ENCODE data around the gene DMXL1. TPM values are rescaled to one million over a fixed set of nuclear protein-coding genes. Genes with fewer than 3 reads are reported as not detected.
"Not testable (repeated sequence)": the region's sequence is repeated elsewhere in the genome, so short reads cannot be mapped to it uniquely, and the experiment has no call there.

Gene DMXL1
- total RNA-seq, 1 experiment from 2014 or later, result 43.3 TPM

GRCh38 chr5:119117237-119117636, 46.4 kb downstream of the DMXL1 start:
- intact Hi-C loops (cut with micrococcal nuclease; ENCODE audit: unreplicated experiment), result no loop called here
- BruUV-seq (replicated peaks), result no TSS peak
- CTCF ChIA-PET, result no interaction called here
- Mint-ChIP-seq H3K36me3 (ENCODE audit: insufficient read depth, unreplicated experiment) (no peaks in the 10 kb centered on the region), H3K4me1 (ENCODE audit: low read depth, unreplicated experiment) (no peaks in the 10 kb centered on the region), H3K4me3 (ENCODE audit: low read depth, unreplicated experiment) (no peak overlapping the region), H3K27me3 (ENCODE audit: unreplicated experiment) (no peaks in the 10 kb centered on the region), H3K27ac (ENCODE audit: unreplicated experiment) (no peak overlapping the region), H3K9me3 (ENCODE audit: low read depth, unreplicated experiment) (no peaks in the 10 kb centered on the region)
- TF ChIP-seq CTCF (IDR thresholded peaks at IDR 0.05; ENCODE audit: unreplicated experiment), result no peak
- DNase-seq, result no peak

DNA sequence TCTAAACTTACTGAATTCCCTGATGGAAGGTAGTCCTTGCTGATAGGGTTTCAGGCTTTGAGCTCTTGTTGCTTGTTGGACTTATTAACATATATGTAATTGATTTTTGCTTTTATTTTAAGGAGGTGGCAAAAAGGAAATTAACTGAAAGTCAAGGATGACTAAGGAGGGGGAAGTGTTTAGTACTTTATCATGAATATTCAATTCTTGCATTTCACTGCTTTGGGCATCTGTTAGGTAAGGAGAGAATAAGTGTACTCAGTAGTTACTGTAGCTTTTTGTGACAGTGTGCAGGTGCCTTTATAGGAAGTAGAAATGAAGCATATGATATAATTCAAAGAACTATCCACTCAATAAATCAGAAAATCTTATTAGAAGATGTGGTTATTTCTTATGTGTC, 47.1 kb downstream of the DMXL1 start:
- no peak for TF ChIP-seq CTCF (IDR thresholded peaks at IDR 0.05; ENCODE audit: unreplicated experiment)
- intact Hi-C loops (cut with micrococcal nuclease; ENCODE audit: unreplicated experiment), result no loop called here
- no peak overlapping the region for H3K27ac Mint-ChIP-seq (ENCODE audit: unreplicated experiment)
- H3K4me1 Mint-ChIP-seq (ENCODE audit: low read depth, unreplicated experiment), result no peaks in the 10 kb centered on the region
- H3K9me3 Mint-ChIP-seq (ENCODE audit: low read depth, unreplicated experiment), result no peaks in the 10 kb centered on the region
- H3K4me3 Mint-ChIP-seq (ENCODE audit: low read depth, unreplicated experiment), result no peak overlapping the region
- H3K36me3 Mint-ChIP-seq (ENCODE audit: insufficient read depth, unreplicated experiment), result no peaks in the 10 kb centered on the region
- DNase-seq, result no peak
- CTCF ChIA-PET, result no interaction called here
- H3K27me3 Mint-ChIP-seq (ENCODE audit: unreplicated experiment), result no peaks in the 10 kb centered on the region
- no TSS peak for BruUV-seq (replicated peaks)

- CTCF ChIA-PET, result no interaction called here
- H3K9me3 Mint-ChIP-seq (ENCODE audit: low read depth, unreplicated experiment), result no peaks in the 10 kb centered on the region
- H3K27ac Mint-ChIP-seq (ENCODE audit: unreplicated experiment), result no peak overlapping the region
- no peak overlapping the region for H3K4me3 Mint-ChIP-seq (ENCODE audit: low read depth, unreplicated experiment)
- H3K27me3 Mint-ChIP-seq (ENCODE audit: unreplicated experiment), result no peaks in the 10 kb centered on the region
- intact Hi-C loops (cut with micrococcal nuclease; ENCODE audit: unreplicated experiment), result no loop called here
- no peaks in the 10 kb centered on the region for H3K4me1 Mint-ChIP-seq (ENCODE audit: low read depth, unreplicated experiment)
- H3K36me3 Mint-ChIP-seq (ENCODE audit: insufficient read depth, unreplicated experiment), result no peaks in the 10 kb centered on the region
- no peak for TF ChIP-seq CTCF (IDR thresholded peaks at IDR 0.05; ENCODE audit: unreplicated experiment)
- BruUV-seq (replicated peaks), result no TSS peak
- no peak for DNase-seq
Observed at GRCh38 chr5:119120893-119121292, 50.0 kb downstream of the DMXL1 start.

- H3K9me3 Mint-ChIP-seq (ENCODE audit: low read depth, unreplicated experiment); BruUV-seq (replicated peaks); H3K27me3 Mint-ChIP-seq (ENCODE audit: unreplicated experiment); H3K27ac Mint-ChIP-seq (ENCODE audit: unreplicated experiment); H3K36me3 Mint-ChIP-seq (ENCODE audit: insufficient read depth, unreplicated experiment); DNase-seq; intact Hi-C loops (cut with micrococcal nuclease; ENCODE audit: unreplicated experiment); H3K4me1 Mint-ChIP-seq (ENCODE audit: low read depth, unreplicated experiment); CTCF ChIA-PET; H3K4me3 Mint-ChIP-seq (ENCODE audit: low read depth, unreplicated experiment): not testable (repeated sequence)
Observed at GRCh38 chr5:119122474-119122873, 51.6 kb downstream of the DMXL1 start.

- CTCF ChIA-PET, result no interaction called here
- intact Hi-C loops (cut with micrococcal nuclease; ENCODE audit: unreplicated experiment), result no loop called here
- Mint-ChIP-seq H3K4me1 (ENCODE audit: low read depth, unreplicated experiment) (no peaks in the 10 kb centered on the region), H3K9me3 (ENCODE audit: low read depth, unreplicated experiment) (no peaks in the 10 kb centered on the region), H3K27ac (ENCODE audit: unreplicated experiment) (no peak overlapping the region), H3K27me3 (ENCODE audit: unreplicated experiment) (no peaks in the 10 kb centered on the region), H3K36me3 (ENCODE audit: insufficient read depth, unreplicated experiment) (no peaks in the 10 kb centered on the region), H3K4me3 (ENCODE audit: low read depth, unreplicated experiment) (no peak overlapping the region)
- no peak for TF ChIP-seq CTCF (IDR thresholded peaks at IDR 0.05; ENCODE audit: unreplicated experiment)
- BruUV-seq (replicated peaks), result no TSS peak
- no peak for DNase-seq
Observed at GRCh38 chr5:119123280-119123679, 52.4 kb downstream of the DMXL1 start.
